H1 (cell line): Measurements from ENCODE around the gene KIF26B.

Experiments
- ATF3 ChIP-seq: IDR thresholded peaks from 2 replicates; pipeline ENCODE4 v1.6.1; 2011; ENCODE audit warnings: low read depth, mild to moderate bottlenecking, low read length; ENCODE audit not compliant: insufficient read depth
- CEBPB ChIP-seq: IDR thresholded peaks from 2 replicates; pipeline ENCODE4 v1.6.1; 2012; ENCODE audit warnings: low read depth, low read length
- CTCF ChIP-seq, 3 experiments: IDR thresholded peaks; 1 replicate in 2 of 3; 2 replicates in 1 of 3; pipeline versions ENCODE4 v1.5.1 to v1.6.1; 2011; ENCODE audit warnings: low read length in 3 of 3, mild to moderate bottlenecking in 3 of 3, inconsistent platforms in 2 of 3, low read depth in 1 of 3, moderate library complexity in 1 of 3; ENCODE audit not compliant: insufficient read depth in 1 of 3; ENCODE audit errors: control extremely low read depth in 1 of 3
- EP300 ChIP-seq, 2 experiments: IDR thresholded peaks; 1 replicate in 1 of 2; 2 replicates in 1 of 2; pipeline ENCODE4 v1.6.1; 2011 to 2012; ENCODE audit warnings: low read depth in 2 of 2, low read length in 2 of 2, mild to moderate bottlenecking in 2 of 2, borderline replicate concordance in 1 of 2, inconsistent platforms in 1 of 2, moderate library complexity in 1 of 2
- EZH2 ChIP-seq: fragments of 200-600 bp; sonication (generic); IDR thresholded peaks from 2 replicates; pipeline ENCODE4 v1.7.1; 2012; ENCODE audit warnings: low read depth, mild to moderate bottlenecking, moderate library complexity, low read length, inconsistent platforms; ENCODE audit not compliant: severe bottlenecking
- GABPA ChIP-seq: IDR thresholded peaks from 2 replicates; pipeline ENCODE4 v1.6.1; 2011; ENCODE audit warnings: mild to moderate bottlenecking, low read length, moderate library complexity, borderline replicate concordance; ENCODE audit not compliant: insufficient read depth
- NRF1 ChIP-seq: IDR thresholded peaks from 2 replicates; pipeline ENCODE4 v1.6.1; 2011; ENCODE audit warnings: mild to moderate bottlenecking, low read depth, low read length, improper control_type of control experiment
- POLR2AphosphoS5 ChIP-seq: IDR thresholded peaks from 2 replicates; pipeline ENCODE4 v1.6.1; 2011; ENCODE audit warnings: low read depth, low read length
- RBBP5 ChIP-seq: IDR thresholded peaks from 2 replicates; pipeline ENCODE4 v1.7.1; 2012; ENCODE audit warnings: low read depth, mild to moderate bottlenecking, inconsistent platforms, low read length, moderate library complexity, borderline replicate concordance

DNA sequence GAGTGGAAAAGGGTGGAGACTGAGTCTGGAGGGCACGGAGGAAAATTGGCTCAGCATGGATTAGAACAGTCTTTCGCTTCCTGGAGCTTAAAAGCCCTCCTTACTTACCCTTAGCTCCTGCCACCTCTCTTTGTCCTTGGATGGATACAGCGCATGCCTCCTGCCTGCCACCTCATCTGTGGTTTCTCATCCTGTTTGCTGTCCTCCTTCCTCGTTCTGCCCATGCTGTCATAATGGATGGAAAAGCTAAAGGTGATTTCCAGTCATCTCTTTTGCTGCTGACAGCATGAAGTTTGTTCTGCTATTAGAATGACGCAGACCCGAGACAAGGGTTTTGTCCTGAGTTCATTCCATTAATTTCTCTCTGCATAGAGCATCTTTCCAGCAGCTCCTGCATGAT lies 425.9 kb downstream of the KIF26B start:
- no peak for TF ChIP-seq EZH2
- TF ChIP-seq CTCF (IDR thresholded peaks at IDR 0.05; ENCODE audit: control extremely low read depth in 1 of 3, insufficient read depth in 1 of 3, low read depth in 1 of 3, low read length in 3 of 3) = no peak
- no peak for TF ChIP-seq RBBP5
- no peak for TF ChIP-seq CEBPB
- no peak for TF ChIP-seq POLR2AphosphoS5
- TF ChIP-seq EP300 (IDR thresholded peaks at IDR 0.05; ENCODE audit: borderline replicate concordance in 1 of 2, low read depth in 2 of 2, low read length in 2 of 2) = no peak
- no peak for TF ChIP-seq NRF1
- no peak for TF ChIP-seq GABPA
- TF ChIP-seq ATF3 = no peak
